ENCODE measurements around the gene CPEB4. TPM values are rescaled to one million over a fixed set of nuclear protein-coding genes. Genes with fewer than 3 reads are reported as not detected.
A peak's percentile ranks its signal among the peaks of the same experiment; 100 is the strongest.

CPEB4 gene
- total and polyA plus RNA-seq, 2 of the 4 experiments (the other 2 are of a cell fraction) = 7.8 to 22.6 TPM

- Histone ChIP-seq H4K20me1 (ENCODE audit: insufficient read depth, low read length) (no peaks in the 10 kb centered on the region), H3K4me1 (ENCODE audit: control insufficient read depth, insufficient read depth, low read length) (no peaks in the 10 kb centered on the region; the same call in 1 of the 2 replicates), H3K79me1 (ENCODE audit: low read depth in 1 of 2, low read length in 2 of 2) (no peaks in the 10 kb centered on the region), H3K36me3 (ENCODE audit: control insufficient read depth, insufficient read depth, low read length) (no peaks in the 10 kb centered on the region), H4K8ac (ENCODE audit: low read depth in 2 of 2, low read length in 2 of 2) (no peak overlapping the region), H3K27me3 (ENCODE audit: control insufficient read depth, insufficient read depth, low read length) (peaks cover 8% of the 10 kb centered on the region), H2BK20ac (ENCODE audit: low read depth, low read length) (no peak overlapping the region), H2BK15ac (ENCODE audit: low read depth, low read length) (no peak overlapping the region), H3K4ac (ENCODE audit: low read depth, low read length) (no peak overlapping the region), H3K23ac (ENCODE audit: low read depth, low read length) (no peak overlapping the region), H2AK9ac (replicated peaks; ENCODE audit: low read depth, low read length, poor library complexity) (no peak overlapping the region), H3K9me1 (ENCODE audit: insufficient read depth, low read length) (no peaks in the 10 kb centered on the region), H2AFZ (replicated peaks; ENCODE audit: low read length, poor library complexity) (peak overlapping the region; percentile 8), H3K27ac (ENCODE audit: insufficient read depth, low read length) (no peak overlapping the region), H3K56ac (ENCODE audit: extremely low read depth, insufficient read depth, low read length) (no peak overlapping the region), H3K4me2 (ENCODE audit: low read depth, low read length) (no peak overlapping the region), H3K14ac (replicated peaks; ENCODE audit: low read depth, low read length) (no peak overlapping the region), H3K9me3 (ENCODE audit: control insufficient read depth, insufficient read depth, low read length) (no peaks in the 10 kb centered on the region), H3K4me3 (ENCODE audit: insufficient read depth, low read depth, low read length) (no peak overlapping the region), H2BK120ac (ENCODE audit: low read depth, low read length) (no peak overlapping the region), H4K5ac (ENCODE audit: low read depth, low read length) (no peak overlapping the region), H4K91ac (ENCODE audit: insufficient read depth, low read depth, low read length) (no peak overlapping the region), H3K9ac (ENCODE audit: low read depth, low read length) (no peak overlapping the region), H3K18ac (ENCODE audit: low read depth, low read length) (no peak overlapping the region), H2BK5ac (ENCODE audit: low read depth, low read length, poor library complexity, severe bottlenecking) (no peak overlapping the region), H2AK5ac (ENCODE audit: low read depth, low read length) (no peak overlapping the region)
- ChIA-PET POLR2A (ENCODE audit: unreplicated experiment) (no interaction called here), CTCF (interaction anchor here (1.7 kb wide), 1 partner anchor 14 kb away, joined by 4 read pairs; no protein-coding TSS in a partner anchor)
- BruUV-seq (replicated peaks) = no TSS peak
- no peak for TF ChIP-seq MAZ (IDR thresholded peaks at IDR 0.05; ENCODE audit: borderline replicate concordance, low read depth, low read length)
- TF ChIP-seq USF2 (IDR thresholded peaks at IDR 0.05; ENCODE audit: low read depth, low read length) = no peak
- TF ChIP-seq RAD21 (IDR thresholded peaks at IDR 0.05; ENCODE audit: low read length) = no peak
- no peak for TF ChIP-seq RFX5 (IDR thresholded peaks at IDR 0.05; ENCODE audit: low read depth, low read length)
- no peak for TF ChIP-seq SMC3 (IDR thresholded peaks at IDR 0.05; ENCODE audit: low read depth, low read length)
- TF ChIP-seq MXI1 (IDR thresholded peaks at IDR 0.05; ENCODE audit: borderline replicate concordance, low read depth, low read length) = no peak
- TF ChIP-seq CEBPB (IDR thresholded peaks at IDR 0.05; ENCODE audit: low read depth, low read length) = no peak
- ATAC-seq (ENCODE audit: low read depth) (no peak), DNase-seq (no peak)
- in situ Hi-C loops (cut with MboI; ENCODE audit: low sequenced_read_pairs) = no loop called here
- intact Hi-C loops (cut with micrococcal nuclease) = no loop called here
- dilution Hi-C loops (cut with HindIII; ENCODE audit: low sequenced_read_pairs, unreplicated experiment) = no loop called here
- 50% methylated on average over 2 of the region's 4 CpGs; no CpG with 5 or more reads in 1 of the 2 experiments for WGBS, 2 experiments (ENCODE audit: extremely low coverage in 2 of 2, insufficient read length in 1 of 2)
Observed at GRCh38 chr5:173859408-173860159, 28.6 kb upstream of the CPEB4 start.

Measured in IMR-90 (cell line).